ENCODE data around the gene NEAT1.

Gene NEAT1

DNA sequence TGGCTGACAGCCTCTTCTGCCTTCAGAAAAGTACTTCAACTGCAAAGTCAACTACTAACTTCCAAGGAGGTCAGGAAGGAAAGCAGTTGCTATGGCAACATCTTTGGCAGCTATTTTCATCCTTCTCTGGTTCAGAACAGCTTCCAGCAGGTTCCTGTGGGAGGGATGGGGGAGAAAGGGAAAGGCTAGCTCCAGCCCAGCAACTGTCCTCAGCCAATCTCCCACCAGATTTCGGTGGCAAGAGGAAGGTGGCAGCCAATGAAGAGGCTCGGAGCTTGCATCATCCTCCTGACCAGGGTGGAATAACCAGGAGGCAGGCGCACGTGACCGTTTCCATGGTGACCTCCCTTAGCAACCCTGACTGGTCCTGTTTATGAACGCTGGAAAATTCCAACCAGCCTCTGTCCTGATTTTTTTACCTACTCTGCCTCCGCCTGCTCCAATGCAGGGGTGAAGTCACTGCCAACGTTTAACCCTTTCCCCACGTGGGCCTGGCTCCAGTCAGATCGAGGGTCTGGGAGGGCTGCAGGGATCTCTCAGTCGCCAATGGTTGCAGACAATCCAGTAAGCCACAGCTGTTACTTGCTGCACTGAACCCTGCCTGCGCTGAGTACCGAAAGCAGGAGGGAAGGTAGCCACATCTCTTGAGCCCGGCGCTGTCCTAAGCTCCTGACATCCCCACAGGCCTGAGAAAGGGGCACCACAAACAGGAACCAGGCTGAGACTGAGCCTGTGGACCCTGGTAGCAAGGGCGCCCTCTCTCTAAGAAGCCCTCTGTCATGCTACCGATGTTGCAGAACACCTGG, 65.1 kb downstream of the NEAT1 start:
- DNase-seq = peak; percentile 95 to 98

DNA sequence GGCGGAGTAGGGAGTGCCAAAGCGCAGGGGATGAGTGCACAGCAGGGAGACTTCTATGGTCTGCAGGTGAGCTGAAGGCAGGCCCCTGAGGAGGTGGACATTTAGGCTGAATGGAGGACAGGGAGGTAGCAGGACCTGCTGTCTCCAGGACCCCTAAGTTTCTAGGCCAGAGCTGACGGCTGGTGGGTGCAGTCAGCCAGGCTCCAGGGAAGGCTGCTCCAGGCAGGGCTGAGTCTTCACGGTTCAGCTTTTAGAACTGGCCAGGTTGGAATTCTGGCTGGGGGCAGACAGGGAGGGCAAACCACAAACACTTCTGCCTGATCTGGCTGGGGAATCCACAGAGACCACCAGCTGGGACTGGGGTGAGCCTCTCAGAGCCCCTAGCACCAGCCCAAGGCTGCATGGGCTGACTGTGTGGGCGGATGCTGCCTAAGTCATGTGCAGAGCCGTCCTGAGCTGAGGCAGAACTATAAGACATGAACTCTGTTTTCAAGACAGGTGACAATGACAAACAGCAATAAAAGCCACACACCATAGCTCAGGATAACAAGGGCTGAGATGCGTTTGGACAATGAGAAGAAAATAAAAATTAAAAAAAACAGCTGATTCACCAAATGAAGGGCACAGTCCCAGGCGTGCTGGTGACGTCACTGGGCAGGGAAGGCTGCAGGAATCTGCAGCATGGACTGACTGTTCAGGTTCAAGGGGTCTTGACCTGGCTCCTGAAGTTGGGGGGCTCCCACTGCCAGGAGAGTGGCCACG, 65.9 kb downstream of the NEAT1 start:
- peak; percentile 5 to 45 for DNase-seq

DNA sequence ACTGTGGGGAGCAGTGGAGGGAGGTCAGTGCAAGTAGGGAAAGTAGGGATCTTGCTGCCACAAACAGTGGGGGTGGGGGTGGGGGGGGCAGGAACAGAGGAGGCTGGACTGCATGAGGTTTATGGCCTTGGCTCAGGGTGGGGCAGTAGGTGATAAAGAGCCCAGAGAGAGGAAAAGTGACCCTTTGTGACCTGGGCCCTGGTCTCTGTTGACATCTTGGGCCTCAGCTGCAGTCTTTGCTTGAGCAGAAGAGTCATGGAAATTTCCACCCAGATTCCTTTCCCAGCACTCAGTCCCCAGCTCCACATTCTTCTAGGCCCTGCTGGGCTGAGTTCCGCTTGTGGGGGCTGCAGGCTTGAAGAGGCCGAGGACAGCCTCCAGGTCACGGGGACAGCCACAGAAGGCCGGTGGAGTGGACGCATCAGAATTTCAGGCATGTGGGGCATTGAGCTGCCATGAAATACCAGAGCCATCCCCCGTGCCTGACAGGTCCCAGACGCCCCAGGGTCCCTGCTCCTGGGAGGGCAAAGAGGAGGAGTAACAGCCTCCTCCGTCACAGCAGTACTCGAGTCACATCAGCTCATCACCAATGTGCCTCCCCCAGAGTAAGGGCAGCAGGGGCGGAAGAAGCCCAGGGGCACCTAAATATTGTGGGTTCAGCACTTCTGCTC, 66.6 kb downstream of the NEAT1 start:
- no peak for DNase-seq

DNA sequence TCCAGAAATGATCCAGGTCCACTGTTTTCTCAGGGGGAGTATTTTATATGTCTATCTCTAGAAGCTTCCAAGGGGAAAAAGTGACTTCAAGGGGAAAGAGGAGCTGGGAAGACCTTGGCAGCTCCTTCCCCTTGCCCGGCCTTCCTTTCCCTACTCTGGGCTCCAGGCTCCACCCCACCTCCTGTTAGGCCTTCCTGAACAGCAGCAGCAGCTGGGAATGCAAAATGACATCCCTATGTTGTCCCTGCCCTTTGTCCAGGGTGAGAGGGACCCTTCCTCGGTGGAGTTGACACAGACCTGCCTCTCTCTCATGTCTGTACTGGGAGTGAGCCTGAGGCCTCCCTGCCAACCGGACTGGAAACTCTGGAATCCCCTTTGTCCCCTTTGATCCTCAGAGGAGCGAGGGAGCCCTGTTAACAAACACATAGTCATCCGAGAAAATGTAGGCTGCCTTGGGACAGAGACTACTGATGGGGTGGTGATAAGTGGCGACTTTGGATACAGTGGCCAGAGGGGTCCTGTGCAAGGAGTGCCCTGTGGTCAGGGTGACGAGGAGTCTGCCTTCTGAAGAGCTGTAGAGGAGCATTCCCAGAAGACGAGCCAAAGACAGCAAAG, 67.2 kb downstream of the NEAT1 start:
- DNase-seq = no peak

DNA sequence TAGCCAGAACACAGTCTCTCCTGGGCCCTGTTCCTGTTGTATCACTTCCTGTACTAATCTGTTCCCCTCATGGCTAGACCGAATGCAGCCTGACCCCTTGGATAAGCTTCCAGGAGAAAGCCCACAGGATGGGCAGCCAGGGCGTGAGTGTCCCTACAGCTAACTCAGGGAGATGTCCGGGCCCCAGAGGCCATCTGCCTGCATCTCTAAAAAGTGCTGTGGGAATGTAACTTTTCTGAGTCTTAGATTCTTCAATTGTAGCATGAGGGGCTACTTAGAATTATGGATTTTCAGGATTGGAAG, 68.5 kb downstream of the NEAT1 start:
- DNase-seq = no peak

DNA sequence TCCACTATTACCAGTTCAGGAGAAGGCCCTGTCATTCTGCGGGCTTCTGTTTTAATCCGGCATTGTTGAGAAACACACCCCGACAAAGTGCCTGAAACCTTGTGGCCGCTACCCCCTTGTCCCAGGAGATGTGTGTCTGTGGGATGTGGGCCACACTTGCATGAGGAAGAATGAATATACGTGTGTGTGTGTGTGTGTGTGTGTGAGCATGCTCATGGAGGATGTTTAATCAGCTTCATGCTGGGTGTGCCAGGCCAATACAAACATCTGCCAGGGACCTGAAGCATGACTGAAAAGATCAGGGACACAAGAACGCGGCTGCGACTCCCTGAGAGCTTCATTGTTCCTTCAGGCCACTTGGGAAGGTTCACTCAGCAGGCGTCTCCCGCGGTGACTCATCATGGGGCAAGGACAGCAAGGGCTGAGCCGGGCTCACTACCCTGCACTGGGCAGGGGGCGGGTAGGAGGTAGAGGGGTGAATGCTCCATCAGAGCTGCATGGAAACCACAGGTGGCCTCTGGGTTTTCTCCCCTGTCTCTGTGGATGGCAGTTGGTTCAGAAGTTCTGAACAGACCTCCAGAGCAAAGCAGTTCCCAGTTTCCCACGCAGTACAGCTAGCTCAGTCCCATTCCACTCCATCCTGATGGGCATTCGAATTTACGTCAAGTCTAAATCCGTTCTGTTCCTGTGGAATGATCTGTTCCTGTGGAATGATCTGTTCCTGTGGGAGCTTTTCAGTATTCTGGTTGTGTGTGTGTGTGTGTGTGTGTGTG, 69.2 kb downstream of the NEAT1 start:
- DNase-seq = peak; percentile 59 to 68

DNA sequence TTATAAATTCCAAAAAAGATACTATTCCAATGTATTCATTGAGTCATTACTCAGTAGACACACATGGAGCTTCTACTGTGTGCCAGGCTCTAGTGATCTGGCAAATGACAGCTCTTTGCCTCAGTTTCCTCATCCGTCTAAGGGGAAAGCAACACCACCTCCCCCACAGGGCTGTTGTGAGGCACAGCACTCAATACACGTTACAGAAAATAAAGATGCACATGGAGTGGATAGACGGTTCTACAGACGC, 69.7 kb downstream of the NEAT1 start:
- DNase-seq = no peak

DNA sequence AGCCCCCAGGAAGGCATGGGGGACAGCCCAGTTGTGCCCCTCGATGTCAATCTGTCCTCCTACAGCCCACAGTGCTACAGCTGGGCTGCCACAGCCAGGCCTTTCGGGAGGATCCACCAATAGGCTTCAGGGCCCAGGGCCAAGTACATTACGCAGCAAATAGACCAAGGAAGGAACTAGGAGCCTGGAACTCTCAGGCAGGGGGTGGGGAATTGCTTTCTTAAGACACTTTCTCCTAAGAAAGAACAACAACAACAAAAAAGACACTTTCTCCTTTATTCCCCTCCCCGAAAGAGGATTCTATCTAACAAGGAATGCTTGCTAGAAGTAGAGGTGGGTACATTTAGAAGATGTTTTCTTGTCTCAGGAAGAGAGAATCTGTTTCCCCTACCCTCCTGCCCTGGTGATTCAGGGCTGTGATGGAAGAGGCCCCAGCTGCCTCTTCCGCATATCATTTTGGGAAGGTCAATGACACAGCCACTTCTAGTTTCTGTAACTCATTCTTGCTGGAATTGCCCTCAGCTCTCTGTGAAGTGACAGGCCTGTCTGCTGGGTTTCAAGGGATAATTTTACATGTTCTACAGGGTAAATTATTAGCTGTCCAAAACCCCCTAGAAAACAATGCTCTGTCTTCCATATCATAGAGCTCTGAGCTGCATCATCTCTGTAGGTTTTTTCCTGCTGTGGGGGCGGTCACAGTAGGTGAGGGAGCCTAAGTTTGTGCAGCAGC, 70.2 kb downstream of the NEAT1 start:
- peak; percentile 83 to 88 for DNase-seq

DNA sequence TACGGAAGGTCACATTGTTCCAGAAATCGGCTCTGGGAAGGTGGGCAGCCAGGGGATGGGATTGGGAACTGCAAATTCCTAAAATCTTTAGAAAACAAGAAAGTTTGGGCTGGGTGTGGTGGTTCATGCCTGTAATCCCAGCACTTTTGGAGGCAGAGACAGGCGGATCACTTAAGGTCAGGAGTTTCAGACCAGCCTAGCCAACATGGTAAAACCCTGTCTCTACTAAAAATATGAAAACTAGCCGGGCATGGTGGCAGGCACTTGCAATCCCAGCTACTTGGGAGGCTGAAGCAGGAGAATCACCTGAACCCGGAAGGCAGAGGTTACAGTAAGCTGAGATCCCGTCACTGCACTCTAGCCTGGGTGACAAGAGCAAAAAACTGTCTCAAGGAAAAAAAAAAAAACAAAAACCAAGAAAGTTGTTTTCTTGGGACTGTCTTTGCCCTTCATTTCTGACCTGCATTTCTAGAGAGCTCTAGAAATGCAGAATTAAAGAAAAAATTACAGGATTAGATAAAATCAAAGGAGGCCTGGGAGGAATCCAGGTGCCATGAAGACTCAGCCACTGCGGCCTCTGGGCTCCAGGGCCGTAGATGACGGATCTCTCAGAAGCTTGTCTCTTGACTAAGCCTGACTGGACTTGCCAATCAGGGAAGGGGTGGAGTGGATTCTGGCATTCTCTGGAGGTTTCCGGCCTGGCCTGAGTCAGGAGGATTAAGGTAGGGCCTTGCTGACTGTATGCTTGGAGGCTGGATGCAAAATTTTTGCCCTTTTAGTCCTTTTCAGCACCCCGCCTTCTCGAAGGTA, 71.0 kb downstream of the NEAT1 start:
- DNase-seq = peak in 1 of 2 donors; percentile 34
